Mucosa of rectum (tissue), 2 donors: ENCODE measurements around the gene DIAPH2.

Experiments
- H3K27ac ChIP-seq, 2 donors: one replicate each; pipeline ENCODE4 v1.7.0; 2013; ENCODE audit warnings: inconsistent platforms in 2 of 2, low read depth in 2 of 2, low read length in 2 of 2
- H3K27me3 ChIP-seq, 2 donors: one replicate each; pipeline ENCODE4 v1.7.0; 2013; ENCODE audit warnings: low read length in 2 of 2; ENCODE audit not compliant: control insufficient read depth in 2 of 2, insufficient read depth in 2 of 2
- H3K36me3 ChIP-seq, 2 donors: one replicate each; pipeline ENCODE4 v1.7.0; 2013; ENCODE audit warnings: low read length in 2 of 2; ENCODE audit not compliant: control insufficient read depth in 2 of 2, insufficient read depth in 2 of 2
- H3K4me1 ChIP-seq, 2 donors: one replicate each; pipeline ENCODE4 v1.7.0; 2013; ENCODE audit warnings: low read length in 2 of 2, mild to moderate bottlenecking in 1 of 2; ENCODE audit not compliant: control insufficient read depth in 2 of 2, insufficient read depth in 2 of 2
- H3K4me3 ChIP-seq, 2 donors: one replicate each; pipeline ENCODE4 v1.7.0; 2013; ENCODE audit warnings: low read length in 2 of 2
- H3K9ac ChIP-seq, 2 donors: one replicate each; pipeline ENCODE4 v1.7.0; 2013; ENCODE audit warnings: low read length in 2 of 2, low read depth in 1 of 2, mild to moderate bottlenecking in 1 of 2
- H3K9me3 ChIP-seq, 2 donors: one replicate each; pipeline ENCODE4 v1.7.0; 2013; ENCODE audit warnings: low read length in 2 of 2; ENCODE audit not compliant: control insufficient read depth in 2 of 2
- donor health status: healthy.
- donor health status: Normal muscosa, but diverticular disease.

Gene DIAPH2

GRCh38 chrX:96752781-96753180 is 68.1 kb downstream of the DIAPH2 start:
- Histone ChIP-seq H3K27me3 (no peaks in the 10 kb centered on the region), H3K9me3 (no peaks in the 10 kb centered on the region), H3K9ac (no peak overlapping the region), H3K4me3 (no peak overlapping the region), H3K27ac (no peak overlapping the region), H3K36me3 (no peaks in the 10 kb centered on the region), H3K4me1 (no peaks in the 10 kb centered on the region)

GRCh38 chrX:96753230-96753629 is 68.6 kb downstream of the DIAPH2 start:
- no peak overlapping the region for H3K27ac ChIP-seq
- no peak overlapping the region for H3K9ac ChIP-seq
- H3K4me1 ChIP-seq, result no peaks in the 10 kb centered on the region
- no peaks in the 10 kb centered on the region for H3K9me3 ChIP-seq
- H3K27me3 ChIP-seq, result no peaks in the 10 kb centered on the region
- no peak overlapping the region for H3K4me3 ChIP-seq
- no peaks in the 10 kb centered on the region for H3K36me3 ChIP-seq

- Histone ChIP-seq H3K36me3 (no peaks in the 10 kb centered on the region), H3K9me3 (no peaks in the 10 kb centered on the region), H3K9ac (no peak overlapping the region), H3K4me3 (no peak overlapping the region), H3K4me1 (no peaks in the 10 kb centered on the region), H3K27me3 (no peaks in the 10 kb centered on the region), H3K27ac (no peak overlapping the region)
Observed at GRCh38 chrX:96756491-96756890, 71.8 kb downstream of the DIAPH2 start.

GRCh38 chrX:96761566-96761965 is 76.9 kb downstream of the DIAPH2 start:
- Histone ChIP-seq H3K4me1 (no peaks in the 10 kb centered on the region), H3K9me3 (no peaks in the 10 kb centered on the region), H3K4me3 (no peak overlapping the region), H3K27ac (no peak overlapping the region), H3K9ac (no peak overlapping the region), H3K36me3 (no peaks in the 10 kb centered on the region), H3K27me3 (no peaks in the 10 kb centered on the region)

GRCh38 chrX:96763608-96764007 is 79.0 kb downstream of the DIAPH2 start:
- Histone ChIP-seq H3K36me3 (no peaks in the 10 kb centered on the region), H3K27ac (no peak overlapping the region), H3K4me1 (no peaks in the 10 kb centered on the region), H3K4me3 (no peak overlapping the region), H3K9me3 (no peaks in the 10 kb centered on the region), H3K9ac (no peak overlapping the region), H3K27me3 (no peaks in the 10 kb centered on the region)

GRCh38 chrX:96764864-96765263 is 80.2 kb downstream of the DIAPH2 start:
- Histone ChIP-seq H3K9ac (no peak overlapping the region), H3K4me3 (no peak overlapping the region), H3K27me3 (no peaks in the 10 kb centered on the region), H3K36me3 (no peaks in the 10 kb centered on the region), H3K9me3 (no peaks in the 10 kb centered on the region), H3K27ac (no peak overlapping the region), H3K4me1 (no peaks in the 10 kb centered on the region)

GRCh38 chrX:96770315-96770714 is 85.7 kb downstream of the DIAPH2 start:
- Histone ChIP-seq H3K4me3 (no peak overlapping the region), H3K9ac (no peak overlapping the region), H3K9me3 (no peaks in the 10 kb centered on the region), H3K4me1 (no peaks in the 10 kb centered on the region), H3K27me3 (no peaks in the 10 kb centered on the region), H3K36me3 (no peaks in the 10 kb centered on the region), H3K27ac (no peak overlapping the region)

GRCh38 chrX:96771486-96771885 is 86.8 kb downstream of the DIAPH2 start:
- H3K27me3 ChIP-seq, result no peaks in the 10 kb centered on the region
- H3K4me1 ChIP-seq, result no peaks in the 10 kb centered on the region
- H3K27ac ChIP-seq, result no peak overlapping the region
- no peaks in the 10 kb centered on the region for H3K9me3 ChIP-seq
- H3K9ac ChIP-seq, result no peak overlapping the region
- no peaks in the 10 kb centered on the region for H3K36me3 ChIP-seq
- no peak overlapping the region for H3K4me3 ChIP-seq

- Histone ChIP-seq H3K4me3 (no peak overlapping the region), H3K36me3 (no peaks in the 10 kb centered on the region), H3K4me1 (no peaks in the 10 kb centered on the region), H3K9ac (no peak overlapping the region), H3K27ac (no peak overlapping the region), H3K9me3 (no peaks in the 10 kb centered on the region), H3K27me3 (no peaks in the 10 kb centered on the region)
Observed at GRCh38 chrX:96774116-96774515, 89.5 kb downstream of the DIAPH2 start.

- H3K4me3 ChIP-seq, result no peak overlapping the region
- no peaks in the 10 kb centered on the region for H3K36me3 ChIP-seq
- H3K9me3 ChIP-seq, result no peaks in the 10 kb centered on the region
- H3K27ac ChIP-seq, result no peak overlapping the region
- no peak overlapping the region for H3K9ac ChIP-seq
- H3K4me1 ChIP-seq, result no peaks in the 10 kb centered on the region
- no peaks in the 10 kb centered on the region for H3K27me3 ChIP-seq
Observed at GRCh38 chrX:96776966-96777365, 92.3 kb downstream of the DIAPH2 start.

- H3K4me1 ChIP-seq, result no peaks in the 10 kb centered on the region
- no peaks in the 10 kb centered on the region for H3K36me3 ChIP-seq
- H3K4me3 ChIP-seq, result no peak overlapping the region
- H3K27ac ChIP-seq, result no peak overlapping the region
- no peaks in the 10 kb centered on the region for H3K9me3 ChIP-seq
- H3K27me3 ChIP-seq, result no peaks in the 10 kb centered on the region
- no peak overlapping the region for H3K9ac ChIP-seq
Observed at GRCh38 chrX:96791559-96791958, 106.9 kb downstream of the DIAPH2 start.
